ENCODE measurements around the gene DACT1.

- TF ChIP-seq CTCF (IDR thresholded peaks at IDR 0.05) = no peak
- no peak for TF ChIP-seq TCF12 (IDR thresholded peaks at IDR 0.05)
- no peak for TF ChIP-seq MXI1 (IDR thresholded peaks at IDR 0.05; ENCODE audit: low read depth, low read length)
Measured at GRCh38 chr14:58660407-58660806, 22.6 kb downstream of the DACT1 start.

Measured in SK-N-SH (cell line).